Right hindlimb (tissue), 1 donor: ENCODE data around the gene MIEN1.
"Not testable (repeated sequence)": the region's sequence is repeated elsewhere in the genome, so short reads cannot be mapped to it uniquely, and the experiment has no call there.

ENCODE experiments used
- DNase-seq: peaks from one replicate; pipeline ENCODE4 v3.0.0-alpha.2; 2018

The MIEN1 gene

GRCh38 chr17:39739885-39740356 is 9.6 kb upstream of the MIEN1 start:
- no peak for DNase-seq

- DNase-seq = no peak
These were observed 8.9 kb upstream of the MIEN1 start for GRCh38 chr17:39738983-39739884.

- DNase-seq = no peak
These were observed 8.2 kb upstream of the MIEN1 start for GRCh38 chr17:39738568-39738901.

GRCh38 chr17:39737760-39738567 is 7.6 kb upstream of the MIEN1 start, which contains the start of gene GRB7:
GRB7 (plus strand) TSS chr17:39737938; CDS start chr17:39742302, 4,364 bp downstream.
- no peak for DNase-seq

GRCh38 chr17:39737206-39737759 is 7.0 kb upstream of the MIEN1 start:
- no peak for DNase-seq

- DNase-seq = no peak
These were observed 6.2 kb upstream of the MIEN1 start for GRCh38 chr17:39736319-39737165.

GRCh38 chr17:39735882-39736281 is 5.5 kb upstream of the MIEN1 start:
- no peak for DNase-seq

- no peak for DNase-seq
These were observed 2.3 kb upstream of the MIEN1 start for GRCh38 chr17:39732586-39732985.

- no peak for DNase-seq
These were observed 966 bp downstream of the MIEN1 start for GRCh38 chr17:39729280-39729851.

- no peak for DNase-seq
These were observed 2.8 kb downstream of the MIEN1 start for GRCh38 chr17:39727556-39727955.

GRCh38 chr17:39726617-39727016 is 3.7 kb downstream of the MIEN1 start:
- DNase-seq = no peak

GRCh38 chr17:39725923-39726322 is 4.4 kb downstream of the MIEN1 start:
- DNase-seq = not testable (repeated sequence)

- no peak for DNase-seq
These were observed 5.6 kb downstream of the MIEN1 start for GRCh38 chr17:39724731-39725130.

- DNase-seq = no peak
These were observed 7.1 kb downstream of the MIEN1 start for GRCh38 chr17:39722965-39723848.

GRCh38 chr17:39722104-39722503 is 8.2 kb downstream of the MIEN1 start:
- no peak for DNase-seq

GRCh38 chr17:39719563-39720355 is 10.6 kb downstream of the MIEN1 start:
- no peak for DNase-seq

GRCh38 chr17:39717660-39718059 is 12.7 kb downstream of the MIEN1 start:
- no peak for DNase-seq

GRCh38 chr17:39716879-39717536 is 13.3 kb downstream of the MIEN1 start:
- DNase-seq = no peak

GRCh38 chr17:39716073-39716818 is 14.1 kb downstream of the MIEN1 start:
- DNase-seq = no peak
